ENCODE data around the gene ZFP36L1.

Gene ZFP36L1

GRCh38 chr14:68787092-68787992 is 5.5 kb downstream of the ZFP36L1 start:
- no peak for TF ChIP-seq ZNF274 (IDR thresholded peaks at IDR 0.05; ENCODE audit: low read depth, low read length)
- no peak overlapping the region for H3K4me3 ChIP-seq (ENCODE audit: low read length)

- TF ChIP-seq ZNF274 (IDR thresholded peaks at IDR 0.05; ENCODE audit: low read depth, low read length), result no peak
- no peak overlapping the region for H3K4me3 ChIP-seq (ENCODE audit: low read length)
Observed at GRCh38 chr14:68786491-68787091, 6.3 kb downstream of the ZFP36L1 start.

GRCh38 chr14:68785534-68786490 is 7.1 kb downstream of the ZFP36L1 start:
- H3K4me3 ChIP-seq (ENCODE audit: low read length), result no peak overlapping the region
- no peak for TF ChIP-seq ZNF274 (IDR thresholded peaks at IDR 0.05; ENCODE audit: low read depth, low read length)

- TF ChIP-seq ZNF274 (IDR thresholded peaks at IDR 0.05; ENCODE audit: low read depth, low read length), result no peak
- H3K4me3 ChIP-seq (ENCODE audit: low read length), result no peak overlapping the region
Observed at GRCh38 chr14:68784978-68785533, 7.8 kb downstream of the ZFP36L1 start.

- no peak for TF ChIP-seq ZNF274 (IDR thresholded peaks at IDR 0.05; ENCODE audit: low read depth, low read length)
- no peak overlapping the region for H3K4me3 ChIP-seq (ENCODE audit: low read length)
Observed at GRCh38 chr14:68784226-68784910, 8.5 kb downstream of the ZFP36L1 start.

- no peak overlapping the region for H3K4me3 ChIP-seq (ENCODE audit: low read length)
- TF ChIP-seq ZNF274 (IDR thresholded peaks at IDR 0.05; ENCODE audit: low read depth, low read length), result no peak
Observed at GRCh38 chr14:68783408-68784225, 9.2 kb downstream of the ZFP36L1 start.

GRCh38 chr14:68782091-68782981 is 10.5 kb downstream of the ZFP36L1 start:
- no peak overlapping the region for H3K4me3 ChIP-seq (ENCODE audit: low read length)
- no peak for TF ChIP-seq ZNF274 (IDR thresholded peaks at IDR 0.05; ENCODE audit: low read depth, low read length)

GRCh38 chr14:68781161-68782021 is 11.5 kb downstream of the ZFP36L1 start:
- no peak for TF ChIP-seq ZNF274 (IDR thresholded peaks at IDR 0.05; ENCODE audit: low read depth, low read length)
- no peak overlapping the region for H3K4me3 ChIP-seq (ENCODE audit: low read length)

GRCh38 chr14:68780358-68781160 is 12.3 kb downstream of the ZFP36L1 start:
- no peak for TF ChIP-seq ZNF274 (IDR thresholded peaks at IDR 0.05; ENCODE audit: low read depth, low read length)
- no peak overlapping the region for H3K4me3 ChIP-seq (ENCODE audit: low read length)

GRCh38 chr14:68779761-68780323 is 13.0 kb downstream of the ZFP36L1 start:
- H3K4me3 ChIP-seq (ENCODE audit: low read length), result no peak overlapping the region
- TF ChIP-seq ZNF274 (IDR thresholded peaks at IDR 0.05; ENCODE audit: low read depth, low read length), result no peak

Measured in GM08714 (cell line).